Right atrium auricular region (tissue), 2 donors: ENCODE measurements around the gene MAML2. TPM values are rescaled to one million over a fixed set of nuclear protein-coding genes. Genes with fewer than 3 reads are reported as not detected.

Experiments
- DNase-seq: peaks from one replicate; pipeline ENCODE4 v3.0.0-alpha.2; 2019; ENCODE audit warnings: low spot score
- H3K27ac ChIP-seq, 2 donors: fragments of 200-600 bp; sonication (generic); 1 replicate in 1 of 2; 2 replicates in 1 of 2; pipeline ENCODE4 v1.5.1; 2016 to 2019
- H3K27me3 ChIP-seq, 2 donors: fragments of 200-600 bp; sonication (generic); one replicate each; pipeline versions ENCODE4 v1.5.1 to v1.6.0; 2017 to 2019
- H3K36me3 ChIP-seq: fragments of 200-600 bp; sonication (generic); one replicate; pipeline ENCODE4 v1.5.1; 2016
- H3K4me1 ChIP-seq, 2 donors: fragments of 200-600 bp; sonication (generic); one replicate each; pipeline versions ENCODE4 v1.5.1 to v1.6.0; 2017 to 2019
- H3K4me3 ChIP-seq, 2 donors: fragments of 200-600 bp; sonication (generic); 1 replicate in 1 of 2; 2 replicates in 1 of 2; pipeline ENCODE4 v1.5.1; 2017 to 2019; ENCODE audit warnings: mild to moderate bottlenecking in 1 of 2, moderate library complexity in 1 of 2
- H3K9me3 ChIP-seq, 2 donors: fragments of 200-600 bp; sonication (generic); one replicate each; pipeline ENCODE4 v1.5.1; 2019
- CTCF ChIP-seq, 2 donors: fragments of 200-600 bp; sonication (generic); IDR thresholded peaks; one replicate each; pipeline ENCODE4 v1.5.1; 2019; ENCODE audit warnings: antibody characterized with exemption in 2 of 2
- total RNA-seq, 2 donors: library from RNA; depleted of rRNA; stranded (reverse); fragments of >200 nt; gene quantifications; one replicate each; pipeline ENCODE4 v1.1.0, GENCODE V29; 2016

Gene MAML2
- total RNA-seq, 2 donors from 2014 or later = 7.6 to 16.6 TPM

GRCh38 chr11:96263238-96263763 lies 79.7 kb downstream of the MAML2 start:
- no peak overlapping the region for H3K4me3 ChIP-seq
- H3K27ac ChIP-seq = peak overlapping the region; percentile 33 to 34
- H3K4me1 ChIP-seq = peaks cover 0 to 54% of the 10 kb centered on the region in 2 donors
- no peaks in the 10 kb centered on the region for H3K36me3 ChIP-seq
- H3K9me3 ChIP-seq = no peaks in the 10 kb centered on the region
- no peak for DNase-seq
- no peaks in the 10 kb centered on the region for H3K27me3 ChIP-seq
- TF ChIP-seq CTCF (IDR thresholded peaks at IDR 0.05) = no peak

- TF ChIP-seq CTCF (IDR thresholded peaks at IDR 0.05) = no peak
- no peaks in the 10 kb centered on the region for H3K36me3 ChIP-seq
- peak overlapping the region in 1 of 2 donors; percentile 31 for H3K27ac ChIP-seq
- no peak overlapping the region for H3K4me3 ChIP-seq
- no peaks in the 10 kb centered on the region for H3K9me3 ChIP-seq
- H3K4me1 ChIP-seq = peaks cover 0 to 60% of the 10 kb centered on the region in 2 donors
- H3K27me3 ChIP-seq = no peaks in the 10 kb centered on the region
- no peak for DNase-seq
These were observed 82.5 kb downstream of the MAML2 start for GRCh38 chr11:96260532-96260931.

- DNase-seq = no peak
- Histone ChIP-seq H3K9me3 (no peaks in the 10 kb centered on the region), H3K4me1 (peaks cover 0 to 59% of the 10 kb centered on the region in 2 donors), H3K36me3 (no peaks in the 10 kb centered on the region), H3K27me3 (no peaks in the 10 kb centered on the region), H3K27ac (peak overlapping the region in 1 of 2 donors; percentile 31), H3K4me3 (no peak overlapping the region)
- no peak for TF ChIP-seq CTCF (IDR thresholded peaks at IDR 0.05)
These were observed 82.9 kb downstream of the MAML2 start for GRCh38 chr11:96260067-96260511.

GRCh38 chr11:96259134-96259830 lies 83.7 kb downstream of the MAML2 start:
- Histone ChIP-seq H3K27ac (peak overlapping the region in 1 of 2 donors; percentile 31), H3K27me3 (no peaks in the 10 kb centered on the region), H3K4me3 (no peak overlapping the region), H3K4me1 (peaks cover 0 to 61% of the 10 kb centered on the region in 2 donors), H3K9me3 (no peaks in the 10 kb centered on the region), H3K36me3 (no peaks in the 10 kb centered on the region)
- no peak for DNase-seq
- no peak for TF ChIP-seq CTCF (IDR thresholded peaks at IDR 0.05)

- H3K36me3 ChIP-seq = no peaks in the 10 kb centered on the region
- no peaks in the 10 kb centered on the region for H3K27me3 ChIP-seq
- H3K4me1 ChIP-seq = peaks cover 0 to 62% of the 10 kb centered on the region in 2 donors
- no peaks in the 10 kb centered on the region for H3K9me3 ChIP-seq
- no peak for TF ChIP-seq CTCF (IDR thresholded peaks at IDR 0.05)
- H3K4me3 ChIP-seq = no peak overlapping the region
- peak overlapping the region; percentile 31 to 43 for H3K27ac ChIP-seq
- DNase-seq = no peak
These were observed 84.7 kb downstream of the MAML2 start for GRCh38 chr11:96257972-96258934.
